Measurements from ENCODE around the gene THADA. TPM values are rescaled to one million over a fixed set of nuclear protein-coding genes. Genes with fewer than 3 reads are reported as not detected.
A peak's percentile ranks its signal among the peaks of the same experiment; 100 is the strongest.

THADA gene
- total RNA-seq, 1 donor from 2014 or later = 33.8 TPM

DNA sequence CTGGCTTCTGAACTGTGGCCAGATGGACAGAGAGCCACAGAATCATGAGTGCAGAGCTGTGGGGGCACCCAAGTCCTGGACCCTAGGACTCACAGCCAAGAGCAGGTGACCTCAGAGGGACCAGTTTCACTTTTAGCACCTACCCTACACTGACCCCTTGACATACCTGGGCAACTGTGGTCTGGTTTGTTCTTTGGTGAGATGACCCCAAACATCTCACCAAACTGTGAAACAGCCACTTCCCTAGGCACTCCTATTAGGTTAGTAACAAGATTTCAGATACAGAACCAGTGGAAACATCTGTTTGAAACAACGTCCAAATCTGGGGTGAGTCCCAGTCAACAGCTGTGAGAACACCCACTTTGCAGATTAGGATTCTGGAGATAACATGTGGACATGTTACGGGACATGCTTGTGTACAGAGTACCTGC lies 367.5 kb downstream of the THADA start:
- no peak for DNase-seq (ENCODE audit: low read depth, low spot score)
- no peak overlapping the region for H3K27ac Mint-ChIP-seq (ENCODE audit: unreplicated experiment)
- H3K27me3 Mint-ChIP-seq (ENCODE audit: low read depth) = no peaks in the 10 kb centered on the region
- peaks cover 20% of the 10 kb centered on the region for H3K4me1 Mint-ChIP-seq
- peaks cover 5% of the 10 kb centered on the region for H3K36me3 Mint-ChIP-seq (ENCODE audit: low read depth)
- TF ChIP-seq, protein P1, sequence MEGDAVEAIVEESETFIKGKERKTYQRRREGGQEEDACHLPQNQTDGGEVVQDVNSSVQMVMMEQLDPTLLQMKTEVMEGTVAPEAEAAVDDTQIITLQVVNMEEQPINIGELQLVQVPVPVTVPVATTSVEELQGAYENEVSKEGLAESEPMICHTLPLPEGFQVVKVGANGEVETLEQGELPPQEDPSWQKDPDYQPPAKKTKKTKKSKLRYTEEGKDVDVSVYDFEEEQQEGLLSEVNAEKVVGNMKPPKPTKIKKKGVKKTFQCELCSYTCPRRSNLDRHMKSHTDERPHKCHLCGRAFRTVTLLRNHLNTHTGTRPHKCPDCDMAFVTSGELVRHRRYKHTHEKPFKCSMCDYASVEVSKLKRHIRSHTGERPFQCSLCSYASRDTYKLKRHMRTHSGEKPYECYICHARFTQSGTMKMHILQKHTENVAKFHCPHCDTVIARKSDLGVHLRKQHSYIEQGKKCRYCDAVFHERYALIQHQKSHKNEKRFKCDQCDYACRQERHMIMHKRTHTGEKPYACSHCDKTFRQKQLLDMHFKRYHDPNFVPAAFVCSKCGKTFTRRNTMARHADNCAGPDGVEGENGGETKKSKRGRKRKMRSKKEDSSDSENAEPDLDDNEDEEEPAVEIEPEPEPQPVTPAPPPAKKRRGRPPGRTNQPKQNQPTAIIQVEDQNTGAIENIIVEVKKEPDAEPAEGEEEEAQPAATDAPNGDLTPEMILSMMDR (conservative IDR thresholded peaks at IDR 0.05) = no peak
- H3K4me3 Mint-ChIP-seq = peak overlapping the region; percentile 94
- no peaks in the 10 kb centered on the region for H3K9me3 Mint-ChIP-seq

DNA sequence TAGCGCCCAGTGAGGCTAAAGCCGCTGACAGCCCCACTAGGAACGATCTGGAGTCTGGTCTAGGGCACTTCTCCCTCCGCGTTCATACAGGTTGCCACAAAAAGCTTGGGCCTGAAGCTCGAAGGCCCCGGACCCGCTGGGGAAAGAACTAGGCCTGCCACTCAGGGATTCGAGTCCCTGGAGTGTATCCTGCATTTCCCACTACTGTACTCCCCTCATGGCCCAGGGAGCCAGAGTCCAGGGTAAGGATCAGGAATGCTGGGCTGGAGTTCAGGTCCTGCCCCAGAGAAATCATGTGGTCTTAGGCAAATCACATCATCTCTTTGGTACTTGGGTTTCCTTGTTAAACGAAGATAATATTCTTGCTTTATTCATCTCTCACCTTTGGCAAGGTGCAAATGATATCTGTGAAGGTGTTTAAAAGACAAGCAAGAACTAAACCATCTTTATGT lies 368.0 kb downstream of the THADA start:
- Mint-ChIP-seq H3K4me1 (peaks cover 22% of the 10 kb centered on the region), H3K27me3 (ENCODE audit: low read depth) (no peaks in the 10 kb centered on the region), H3K36me3 (ENCODE audit: low read depth) (peaks cover 5% of the 10 kb centered on the region), H3K4me3 (peak overlapping the region; percentile 94), H3K9me3 (no peaks in the 10 kb centered on the region), H3K27ac (ENCODE audit: unreplicated experiment) (peak overlapping the region; percentile 57)
- TF ChIP-seq, protein P1 (conservative IDR thresholded peaks at IDR 0.05) = no peak
- DNase-seq (ENCODE audit: low read depth, low spot score) = no peak

DNA sequence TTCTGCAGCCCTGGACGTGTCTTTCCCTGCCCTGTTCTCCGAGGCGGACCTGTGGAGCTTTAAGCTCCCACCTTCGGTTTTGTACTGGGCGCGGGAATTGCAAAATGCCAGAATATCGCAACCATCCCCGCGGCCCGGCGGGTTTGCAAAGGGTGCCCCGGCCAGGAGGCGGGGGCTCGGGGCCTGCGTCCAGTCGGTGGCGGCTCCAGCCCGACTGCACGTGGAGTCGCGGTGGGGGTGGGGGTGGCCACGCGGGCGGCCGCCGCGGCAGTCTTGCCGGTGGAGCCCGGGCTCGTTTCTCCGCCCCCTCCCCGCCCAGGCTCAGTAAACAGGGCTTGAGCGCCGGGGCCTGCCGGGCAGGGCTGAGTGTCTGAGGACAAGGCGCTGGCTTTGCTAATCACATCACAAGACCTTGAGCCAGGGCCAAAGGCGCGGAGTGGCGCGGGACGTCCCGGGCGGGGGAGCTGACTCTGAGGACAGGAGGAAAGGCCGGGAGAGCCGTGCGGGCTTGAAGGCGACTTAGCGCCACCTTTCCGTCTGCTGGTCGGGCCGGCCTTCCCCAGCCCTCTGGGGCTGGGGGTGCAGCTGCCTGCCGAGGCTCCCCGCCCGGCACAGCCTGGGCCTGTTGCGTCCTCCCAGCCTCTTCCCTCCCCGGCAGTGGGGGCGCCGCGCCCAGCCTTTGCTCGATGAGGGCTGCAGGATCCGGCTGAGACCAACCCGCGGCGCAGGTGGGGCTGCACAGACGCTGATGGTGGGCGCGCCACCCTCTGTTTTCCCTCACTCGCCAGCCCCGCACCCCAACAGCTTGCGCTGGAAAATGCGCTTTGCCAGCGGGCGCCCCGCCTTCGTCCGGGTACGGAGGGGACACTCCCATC lies 368.6 kb downstream of the THADA start:
- H3K9me3 Mint-ChIP-seq = no peaks in the 10 kb centered on the region
- no peaks in the 10 kb centered on the region for H3K27me3 Mint-ChIP-seq (ENCODE audit: low read depth)
- TF ChIP-seq, protein P1 (conservative IDR thresholded peaks at IDR 0.05) = peak; percentile 4
- peaks cover 5% of the 10 kb centered on the region for H3K36me3 Mint-ChIP-seq (ENCODE audit: low read depth)
- H3K4me1 Mint-ChIP-seq = peaks cover 29% of the 10 kb centered on the region
- peak; percentile 71 for DNase-seq (ENCODE audit: low read depth, low spot score)
- H3K4me3 Mint-ChIP-seq = peak overlapping the region; percentile 94
- H3K27ac Mint-ChIP-seq (ENCODE audit: unreplicated experiment) = peak overlapping the region; percentile 67

DNA sequence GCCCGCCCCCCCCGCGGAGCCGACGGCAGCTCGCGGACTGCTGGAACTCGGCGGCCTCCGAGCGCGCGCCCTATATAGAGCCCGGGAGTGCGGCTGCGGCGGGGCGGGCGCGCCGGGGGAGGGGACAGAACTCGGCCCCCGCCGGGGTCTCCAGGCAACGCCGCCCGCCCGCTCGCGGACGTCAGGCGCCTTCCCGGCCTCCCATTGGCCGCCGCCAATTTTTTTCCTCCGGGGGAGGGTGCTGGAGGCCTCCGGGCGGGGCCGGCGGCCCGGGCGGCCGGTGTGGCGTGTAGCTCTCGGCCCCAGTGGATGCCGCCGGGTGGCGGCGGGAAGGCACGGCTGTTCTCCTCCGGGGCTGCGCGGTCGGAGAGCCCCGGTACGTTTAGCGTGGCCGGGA lies 369.3 kb downstream of the THADA start, which contains the start of gene ZFP36L2:
ZFP36L2 (minus strand) TSS at position 49 of the 397 bp plus-strand sequence. CDS start 291 bp downstream, outside the sequence.
- DNase-seq (ENCODE audit: low read depth, low spot score) = peak; percentile 85
- peaks cover 2% of the 10 kb centered on the region for H3K27me3 Mint-ChIP-seq (ENCODE audit: low read depth)
- peaks cover 35% of the 10 kb centered on the region for H3K4me1 Mint-ChIP-seq
- peak within 1 kb of the TSS; percentile 94 for H3K4me3 Mint-ChIP-seq
- H3K9me3 Mint-ChIP-seq = no peaks in the 10 kb centered on the region
- TF ChIP-seq, protein P1 (conservative IDR thresholded peaks at IDR 0.05) = no peak
- peaks cover 5% of the 10 kb centered on the region for H3K36me3 Mint-ChIP-seq (ENCODE audit: low read depth)
- H3K27ac Mint-ChIP-seq (ENCODE audit: unreplicated experiment) = peak within 1 kb of the TSS; percentile 87

DNA sequence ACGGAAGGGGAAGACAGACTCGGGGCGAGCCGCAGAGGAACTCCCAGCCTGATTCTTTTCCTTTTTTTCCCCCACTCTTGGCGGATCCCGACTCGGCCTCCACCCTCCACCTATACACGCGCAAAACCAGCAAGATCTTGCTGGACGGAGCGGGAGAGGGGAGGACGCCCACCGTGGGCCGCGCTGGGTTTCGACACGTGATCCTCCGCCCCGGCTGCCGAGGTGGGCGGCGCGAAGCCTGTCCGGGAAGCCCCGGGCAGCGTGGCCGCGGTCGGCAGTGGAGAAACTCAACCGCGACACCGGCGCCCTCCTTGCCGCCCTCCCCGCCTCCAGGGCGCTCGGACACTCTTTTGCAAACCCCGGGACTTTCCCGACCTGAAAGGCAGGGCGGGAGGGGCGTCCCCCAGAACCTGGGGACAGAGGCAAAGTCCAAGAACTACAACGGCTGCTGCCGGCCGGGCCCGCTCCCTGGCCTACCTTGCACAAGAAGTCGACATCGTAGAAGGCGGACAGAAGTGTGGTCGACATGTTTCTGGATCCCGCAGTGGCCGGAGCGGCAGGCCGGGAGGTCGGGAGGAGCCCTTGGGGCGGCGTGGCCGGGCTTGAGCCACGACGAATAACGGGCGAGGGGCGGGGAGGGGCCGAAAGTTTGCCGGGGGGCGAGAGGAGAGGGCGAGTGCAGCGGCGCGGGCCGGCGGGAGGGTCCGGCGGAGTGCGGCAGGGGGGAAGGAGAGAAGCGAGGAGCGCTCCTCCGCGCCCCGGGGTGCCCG lies 369.9 kb downstream of the THADA start:
- H3K9me3 Mint-ChIP-seq = no peaks in the 10 kb centered on the region
- H3K4me1 Mint-ChIP-seq = peaks cover 41% of the 10 kb centered on the region
- TF ChIP-seq, protein P1 (conservative IDR thresholded peaks at IDR 0.05) = no peak
- H3K27me3 Mint-ChIP-seq (ENCODE audit: low read depth) = peaks cover 2% of the 10 kb centered on the region
- peak overlapping the region; percentile 87 for H3K27ac Mint-ChIP-seq (ENCODE audit: unreplicated experiment)
- peak overlapping the region; percentile 92 for H3K4me3 Mint-ChIP-seq
- DNase-seq (ENCODE audit: low read depth, low spot score) = peak; percentile 68
- peaks cover 5% of the 10 kb centered on the region for H3K36me3 Mint-ChIP-seq (ENCODE audit: low read depth)
